Measurements from ENCODE around the gene YEATS2.
A peak's percentile ranks its signal among the peaks of the same experiment; 100 is the strongest.
"Not testable (repeated sequence)": the region's sequence is repeated elsewhere in the genome, so short reads cannot be mapped to it uniquely, and the experiment has no call there.

YEATS2 gene

GRCh38 chr3:183774631-183775030 lies 77.0 kb downstream of the YEATS2 start:
- TF ChIP-seq CTCF (IDR thresholded peaks at IDR 0.05; ENCODE audit: insufficient read depth, missing control alignments) = no peak
- DNase-seq (ENCODE audit: insufficient read length, low spot score) (no peak), FAIRE-seq (no peak)

GRCh38 chr3:183775781-183776180 lies 78.2 kb downstream of the YEATS2 start:
- no peak for TF ChIP-seq CTCF (IDR thresholded peaks at IDR 0.05; ENCODE audit: insufficient read depth, missing control alignments)
- DNase-seq (ENCODE audit: insufficient read length, low spot score) (no peak), FAIRE-seq (no peak)

DNA sequence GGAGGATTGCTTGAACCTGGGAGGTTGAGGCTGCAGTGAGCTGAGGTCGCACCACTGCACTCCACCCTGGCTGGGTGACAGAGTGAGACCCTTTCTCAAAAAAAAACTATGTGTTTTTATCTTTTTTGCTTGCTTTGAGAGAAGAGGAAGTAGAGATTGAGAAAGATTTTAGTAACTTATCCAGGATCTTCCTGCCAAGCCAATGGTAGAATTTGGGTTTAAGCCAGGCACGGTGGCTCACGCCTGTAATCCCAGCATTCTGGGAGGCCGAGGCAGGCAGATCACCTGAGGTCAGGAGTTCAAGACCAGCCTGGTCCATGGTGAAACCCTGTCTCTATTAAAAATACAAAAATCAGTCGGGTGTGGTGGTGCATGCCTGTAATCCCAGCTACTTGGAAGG lies 78.9 kb downstream of the YEATS2 start:
- not testable (repeated sequence) for DNase-seq (ENCODE audit: insufficient read length, low spot score); FAIRE-seq

DNA sequence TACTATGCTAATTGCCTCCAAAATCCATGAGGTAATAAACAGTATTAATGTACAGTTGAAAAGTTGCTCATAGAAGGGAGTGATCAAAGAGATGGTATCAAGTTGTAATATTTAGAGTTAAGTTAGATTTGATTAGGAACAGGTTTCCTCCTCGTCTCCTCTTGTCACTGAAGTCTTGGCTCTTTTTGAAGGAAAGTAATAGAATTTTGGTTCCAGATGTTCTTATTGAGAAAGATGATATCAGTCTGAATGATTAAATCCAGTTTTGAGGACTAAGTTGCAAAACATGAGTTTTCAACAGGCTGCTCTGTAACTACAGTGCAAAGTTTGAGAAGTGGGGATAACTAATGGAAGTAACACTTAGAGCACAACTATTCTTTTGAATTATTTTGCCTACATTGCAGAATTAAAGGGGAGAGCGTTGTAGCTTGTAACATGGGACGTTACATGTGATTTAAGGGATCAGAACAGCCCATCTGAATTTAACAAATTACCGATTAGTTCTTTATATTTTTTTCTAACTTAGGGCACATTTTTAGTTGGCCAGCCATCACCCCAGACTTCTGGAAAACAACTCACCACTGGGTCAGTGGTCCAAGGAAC lies 79.5 kb downstream of the YEATS2 start:
- TF ChIP-seq CTCF (IDR thresholded peaks at IDR 0.05; ENCODE audit: insufficient read depth, missing control alignments) = no peak
- no peak for FAIRE-seq
- no peak for DNase-seq (ENCODE audit: insufficient read length, low spot score)

- DNase-seq (ENCODE audit: insufficient read length, low spot score) (no peak), FAIRE-seq (no peak)
- TF ChIP-seq CTCF (IDR thresholded peaks at IDR 0.05; ENCODE audit: insufficient read depth, missing control alignments) = no peak
Measured at GRCh38 chr3:183779896-183780465, 82.4 kb downstream of the YEATS2 start.

GRCh38 chr3:183781246-183781645 lies 83.6 kb downstream of the YEATS2 start:
- no peak for TF ChIP-seq CTCF (IDR thresholded peaks at IDR 0.05; ENCODE audit: insufficient read depth, missing control alignments)
- DNase-seq (ENCODE audit: insufficient read length, low spot score) (no peak), FAIRE-seq (no peak)

DNA sequence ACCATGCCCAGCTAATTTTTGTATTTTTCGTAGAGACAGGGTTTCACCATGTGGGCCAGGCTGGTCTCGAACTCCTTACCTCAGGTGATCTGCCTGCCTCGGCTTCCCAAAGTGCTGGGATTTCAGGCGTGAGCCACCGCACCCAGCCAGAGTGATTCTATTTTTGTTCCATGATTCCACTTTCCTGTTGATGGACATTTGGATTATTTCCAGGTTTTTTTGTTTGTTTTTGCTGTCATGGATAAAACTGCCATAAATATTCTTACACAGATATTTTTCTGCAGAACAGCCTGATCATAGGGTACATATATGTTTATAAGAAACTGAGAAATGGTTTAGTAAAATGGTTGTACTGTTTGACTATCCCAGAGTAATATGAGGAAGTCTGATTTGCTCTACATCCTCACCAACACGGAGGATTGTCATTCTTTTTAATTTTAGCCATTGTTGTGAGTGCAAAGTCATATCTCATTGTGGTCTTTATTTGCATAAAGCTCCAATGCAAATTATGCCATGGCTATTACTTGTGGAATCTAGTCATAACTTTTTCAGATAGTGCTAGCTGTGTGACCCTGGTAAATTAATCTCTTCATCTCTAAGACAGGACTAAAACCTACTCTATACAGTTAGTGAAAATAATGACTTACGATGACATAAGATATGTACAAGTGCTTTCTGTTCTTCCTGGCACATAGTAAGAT lies 85.1 kb downstream of the YEATS2 start:
- TF ChIP-seq CTCF (IDR thresholded peaks at IDR 0.05; ENCODE audit: insufficient read depth, missing control alignments) = no peak
- peak; percentile 25 for FAIRE-seq
- no peak for DNase-seq (ENCODE audit: insufficient read length, low spot score)

- not testable (repeated sequence) for DNase-seq (ENCODE audit: insufficient read length, low spot score); FAIRE-seq
Measured at GRCh38 chr3:183784503-183784902, 86.9 kb downstream of the YEATS2 start.
